SK-N-MC (cell line): ENCODE measurements around the gene PPP6C.

Source experiments
- EZH2 ChIP-seq: fragments of 200-600 bp; sonication (generic); IDR thresholded peaks from one replicate; pipeline ENCODE4 v1.6.1; 2017; ENCODE audit warnings: antibody characterized with exemption
- FOXP2 ChIP-seq: optimal IDR thresholded peaks from 2 replicates; pipeline ENCODE3; 2011; ENCODE audit warnings: mild to moderate bottlenecking, moderate library complexity; ENCODE audit not compliant: insufficient read depth; ENCODE audit errors: extremely low read length, control extremely low read depth
- POLR2AphosphoS5 ChIP-seq: IDR thresholded peaks from 2 replicates; pipeline ENCODE4 v1.6.1; 2012; ENCODE audit warnings: mild to moderate bottlenecking, low read depth, low read length, borderline replicate concordance

GRCh38 chr9:125235804-125236519 lies 46.4 kb upstream of the PPP6C start:
- TF ChIP-seq POLR2AphosphoS5 (no peak), EZH2 (no peak), FOXP2 (no peak)
